GM18517 (cell line): ENCODE data around the gene LMLN.
"Not testable (repeated sequence)": the region's sequence is repeated elsewhere in the genome, so short reads cannot be mapped to it uniquely, and the experiment has no call there.

Source experiments
- ATAC-seq: cut with Tn5 transposase; IDR thresholded peaks from one replicate; pipeline ENCODE4 v1.9.1; 2021; ENCODE audit warnings: mild to moderate bottlenecking, moderate library complexity; ENCODE audit not compliant: unreplicated experiment

The LMLN gene

GRCh38 chr3:198071602-198072287 lies 111.7 kb downstream of the LMLN start:
- no peak for ATAC-seq

- no peak for ATAC-seq
These were observed 116.8 kb downstream of the LMLN start for GRCh38 chr3:198076722-198077308.

- ATAC-seq: no peak
These were observed 119.9 kb downstream of the LMLN start for GRCh38 chr3:198079771-198080520.

GRCh38 chr3:198080521-198081384 lies 120.7 kb downstream of the LMLN start:
- ATAC-seq: peak; percentile 56

GRCh38 chr3:198081421-198081844 lies 121.4 kb downstream of the LMLN start:
- ATAC-seq: no peak

- not testable (repeated sequence) for ATAC-seq
These were observed 122.2 kb downstream of the LMLN start for GRCh38 chr3:198082226-198082625.

- ATAC-seq: no peak
These were observed 128.5 kb downstream of the LMLN start for GRCh38 chr3:198088421-198088955.

GRCh38 chr3:198090795-198091332 lies 130.8 kb downstream of the LMLN start:
- no peak for ATAC-seq

GRCh38 chr3:198092276-198092675 lies 132.3 kb downstream of the LMLN start:
- no peak for ATAC-seq

GRCh38 chr3:198093112-198093679 lies 133.2 kb downstream of the LMLN start:
- ATAC-seq: no peak
